GM12872 (cell line): ENCODE measurements around the gene CTSH.
A peak's percentile ranks its signal among the peaks of the same experiment; 100 is the strongest.

Experiments used
- TF ChIP-seq, protein P1 (sequence below): IDR thresholded peaks from 3 replicates; pipeline ENCODE4 v1.5.1; 2011; ENCODE audit warnings: low read depth, mild to moderate bottlenecking, low read length, moderate library complexity; ENCODE audit not compliant: insufficient read depth

Gene CTSH

DNA sequence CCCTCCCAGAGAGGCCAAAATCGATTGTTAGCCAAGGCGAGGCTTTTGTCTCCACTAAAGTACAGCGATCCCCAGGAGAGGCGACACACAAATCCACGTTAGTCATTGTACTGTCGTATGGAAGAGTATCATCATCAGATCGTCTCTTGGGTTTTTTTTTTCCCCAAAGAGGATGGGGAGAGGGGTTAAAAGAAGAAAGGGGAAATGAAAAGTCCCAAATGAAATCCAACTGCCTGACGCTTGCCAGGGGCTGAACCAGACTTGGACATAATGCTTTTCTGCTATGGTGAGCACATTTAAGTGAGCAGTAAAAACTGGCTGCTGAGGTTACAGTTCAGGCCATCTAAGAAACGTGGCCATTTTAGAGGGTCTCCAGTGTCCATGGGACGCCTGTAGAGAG lies 37.9 kb upstream of the CTSH start:
- TF ChIP-seq, protein P1, sequence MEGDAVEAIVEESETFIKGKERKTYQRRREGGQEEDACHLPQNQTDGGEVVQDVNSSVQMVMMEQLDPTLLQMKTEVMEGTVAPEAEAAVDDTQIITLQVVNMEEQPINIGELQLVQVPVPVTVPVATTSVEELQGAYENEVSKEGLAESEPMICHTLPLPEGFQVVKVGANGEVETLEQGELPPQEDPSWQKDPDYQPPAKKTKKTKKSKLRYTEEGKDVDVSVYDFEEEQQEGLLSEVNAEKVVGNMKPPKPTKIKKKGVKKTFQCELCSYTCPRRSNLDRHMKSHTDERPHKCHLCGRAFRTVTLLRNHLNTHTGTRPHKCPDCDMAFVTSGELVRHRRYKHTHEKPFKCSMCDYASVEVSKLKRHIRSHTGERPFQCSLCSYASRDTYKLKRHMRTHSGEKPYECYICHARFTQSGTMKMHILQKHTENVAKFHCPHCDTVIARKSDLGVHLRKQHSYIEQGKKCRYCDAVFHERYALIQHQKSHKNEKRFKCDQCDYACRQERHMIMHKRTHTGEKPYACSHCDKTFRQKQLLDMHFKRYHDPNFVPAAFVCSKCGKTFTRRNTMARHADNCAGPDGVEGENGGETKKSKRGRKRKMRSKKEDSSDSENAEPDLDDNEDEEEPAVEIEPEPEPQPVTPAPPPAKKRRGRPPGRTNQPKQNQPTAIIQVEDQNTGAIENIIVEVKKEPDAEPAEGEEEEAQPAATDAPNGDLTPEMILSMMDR: no peak

DNA sequence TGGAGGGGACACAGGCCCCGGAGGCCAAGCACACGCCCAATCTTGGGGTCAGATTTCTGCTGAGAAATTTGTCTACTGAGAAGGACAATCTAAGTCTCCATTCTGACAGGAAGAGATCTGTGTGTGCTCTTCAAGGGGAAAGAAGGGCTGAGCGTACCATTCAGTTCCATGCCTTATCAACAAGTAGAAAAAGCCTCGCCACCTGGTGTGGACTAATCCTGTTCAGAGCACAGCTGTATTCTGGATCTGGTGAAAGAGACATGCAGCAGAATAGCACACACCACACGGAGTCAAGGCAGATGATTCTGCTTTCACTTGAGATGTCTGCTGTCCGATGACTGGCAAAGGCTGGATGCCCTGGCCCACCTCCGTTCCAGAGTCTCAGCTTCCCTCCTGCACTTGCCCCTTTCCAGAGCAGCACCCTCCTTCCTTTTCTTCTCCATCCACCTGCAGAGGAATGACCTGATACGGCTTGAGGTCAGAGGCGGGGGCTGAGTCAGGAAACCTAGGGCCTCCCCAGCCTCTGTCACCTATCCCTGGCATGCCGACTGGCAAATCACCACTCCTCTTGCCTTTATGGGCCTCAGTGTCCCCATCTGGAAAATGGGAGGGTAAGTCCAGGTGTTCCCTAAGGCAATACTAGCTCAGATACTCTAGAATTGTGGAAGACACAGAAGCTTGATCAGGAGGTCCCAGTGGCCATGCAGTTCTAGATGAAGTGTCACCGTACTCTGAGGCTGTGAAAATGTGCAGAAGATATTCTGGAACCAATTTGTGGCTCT lies 36.9 kb upstream of the CTSH start:
- TF ChIP-seq, protein P1: no peak

- TF ChIP-seq, protein P1: peak; percentile 88
Observed at GRCh38 chr15:78979456-78980320, 34.8 kb upstream of the CTSH start.

DNA sequence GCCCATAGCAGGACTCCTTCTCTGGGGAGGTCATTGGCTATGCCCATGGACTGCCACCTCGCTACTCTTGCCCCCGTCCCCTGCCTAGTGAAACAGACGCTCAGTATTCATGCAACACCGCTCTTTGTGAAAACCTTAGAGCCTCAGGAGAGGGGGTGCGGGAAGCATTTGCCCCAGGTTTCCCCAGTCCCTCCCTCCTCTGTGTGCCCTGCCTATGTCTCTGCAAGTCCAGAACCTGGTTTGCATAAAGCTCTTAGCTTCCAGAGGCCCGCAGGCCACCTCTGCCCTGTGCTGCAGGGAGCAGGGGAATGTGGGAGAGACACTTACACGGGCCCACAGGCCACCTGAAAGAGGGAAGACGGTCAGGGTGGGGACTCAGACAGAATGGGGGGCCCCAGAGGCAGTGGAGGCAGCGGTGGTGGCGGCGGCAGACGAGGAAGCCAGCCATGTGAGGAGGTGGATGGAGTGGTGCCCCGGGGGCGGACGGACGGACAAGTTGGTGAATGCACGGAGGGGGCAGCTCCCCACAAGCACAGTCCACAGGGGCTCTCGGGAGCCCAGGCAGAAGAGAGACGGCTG lies 33.8 kb upstream of the CTSH start:
- TF ChIP-seq, protein P1: no peak

GRCh38 chr15:78977591-78978347 lies 32.9 kb upstream of the CTSH start:
- TF ChIP-seq, protein P1: no peak

GRCh38 chr15:78977091-78977571 lies 32.3 kb upstream of the CTSH start:
- TF ChIP-seq, protein P1: no peak

DNA sequence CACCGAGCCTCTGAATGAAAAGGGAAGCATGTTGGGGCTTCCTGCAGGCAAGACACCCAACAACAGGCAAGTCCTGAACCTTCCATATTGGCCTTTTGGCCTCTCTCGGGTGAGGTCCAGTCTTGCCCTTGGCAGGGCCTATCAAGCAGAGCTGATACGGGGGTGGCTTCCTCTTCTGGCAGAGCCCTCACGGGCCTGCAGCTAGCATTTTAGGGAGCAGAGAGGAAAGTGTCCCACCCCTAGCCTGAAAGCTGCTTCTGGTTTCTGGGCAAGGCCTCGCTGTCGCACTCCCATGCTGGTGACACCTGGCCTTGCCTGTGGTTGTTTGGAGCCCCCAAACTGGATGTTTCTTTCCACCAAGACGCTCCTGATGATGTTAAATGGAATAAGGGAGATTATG lies 31.8 kb upstream of the CTSH start:
- TF ChIP-seq, protein P1: no peak
